HepG2 (cell line): ENCODE results near the gene GFRA1. TPM values are rescaled to one million over a fixed set of nuclear protein-coding genes. Genes with fewer than 3 reads are reported as not detected.

Experiments used
- ATAC-seq: fragments of 200-7000 bp; cut with Tn5 transposase; 3 replicates; pipeline ENCODE4 v1.9.1; 2020; ENCODE audit warnings: mild to moderate bottlenecking, moderate library complexity
- BruUV-seq: library from RNA; stranded (reverse); fragments of 400-500 nt; replicated peaks from 2 replicates; lab custom pipeline; 2021; lab: Mats Ljungman, UMichigan
- CTCF ChIA-PET: fragments of 300-600 bp; formaldehyde crosslinking; extraction: SDS; loops from one replicate; lab custom pipeline; 2021; ENCODE audit warnings: low total read pairs, inconsistent platforms, low intra/inter-chr PET ratio; lab: Yijun Ruan, JAX
- POLR2A ChIA-PET: fragments of 350-600 bp; sonication (Branson Sonifier 250); formaldehyde crosslinking; loops from one replicate; lab custom pipeline; 2020; ENCODE audit warnings: antibody characterized with exemption, inconsistent platforms; lab: Yijun Ruan, JAX
- DNase-seq: peaks from one replicate; pipeline ENCODE4 v3.0.0-alpha.2; 2015; ENCODE audit warnings: low spot score
- FAIRE-seq: peaks from 3 replicates; lab custom pipeline; 2011; peaks lifted over from hg19 to GRCh38; lab: Jason Lieb, UNC
- H2AFZ ChIP-seq: one replicate; pipeline ENCODE4 v1.6.1; 2011; ENCODE audit warnings: low read length, inconsistent platforms
- H3K27ac ChIP-seq: fragments of 300-600 bp; 3 replicates; pipeline ENCODE4 v1.8.0; 2011; ENCODE audit warnings: mixed run types, mild to moderate bottlenecking, mixed read lengths, low read length, inconsistent platforms; ENCODE audit not compliant: insufficient read depth; ENCODE audit errors: extremely low read length
- H3K27me3 ChIP-seq, 2 experiments: fragments of 200-600 bp in 1 of 2; 2 replicates in 1 of 2; 3 replicates in 1 of 2; pipeline versions ENCODE4 v1.6.0 to v1.8.0; 2011; ENCODE audit warnings: low read length in 2 of 2, mild to moderate bottlenecking in 2 of 2, moderate library complexity in 2 of 2, inconsistent platforms in 1 of 2; ENCODE audit not compliant: insufficient read depth in 2 of 2, control insufficient read depth in 1 of 2
- H3K36me3 ChIP-seq, 2 experiments: fragments of 200-600 bp in 1 of 2; replicated peaks in 1 of 2; 2 replicates in 1 of 2; 3 replicates in 1 of 2; pipeline versions ENCODE4 v1.5.1 to v1.8.0; 2011; ENCODE audit warnings: low read length in 2 of 2, inconsistent platforms in 1 of 2; ENCODE audit not compliant: insufficient read depth in 2 of 2, control insufficient read depth in 1 of 2
- H3K4me1 ChIP-seq: 2 replicates; pipeline ENCODE4 v1.5.1; 2012; ENCODE audit warnings: low read length, inconsistent platforms; ENCODE audit not compliant: insufficient read depth
- H3K4me2 ChIP-seq: 2 replicates; pipeline ENCODE4 v1.6.0; 2011; ENCODE audit warnings: low read depth, low read length, inconsistent platforms
- H3K4me3 ChIP-seq, 3 experiments: fragments of 200-600 bp in 1 of 3; sonication (generic), shearing (Covaris generic) in 1 of 3; replicated peaks in 1 of 3; 2 replicates each; pipeline ENCODE4 v1.5.1; 2011 to 2016; ENCODE audit warnings: low read length in 3 of 3, inconsistent platforms in 2 of 3, low read depth in 2 of 3, mild to moderate bottlenecking in 2 of 3, control low read depth in 1 of 3, mixed read lengths in 1 of 3; ENCODE audit not compliant: insufficient read depth in 1 of 3
- H3K79me2 ChIP-seq: one replicate; pipeline ENCODE4 v1.6.1; 2011; ENCODE audit warnings: low read length, inconsistent platforms; ENCODE audit not compliant: insufficient read depth
- H3K9ac ChIP-seq: 2 replicates; pipeline ENCODE4 v1.6.0; 2011; ENCODE audit warnings: mild to moderate bottlenecking, low read depth, low read length, inconsistent platforms; ENCODE audit not compliant: insufficient read depth
- H3K9me3 ChIP-seq: 2 replicates; pipeline ENCODE4 v1.5.1; 2012; ENCODE audit warnings: mild to moderate bottlenecking, low read length
- H4K20me1 ChIP-seq: 2 replicates; pipeline ENCODE4 v1.6.0; 2011; ENCODE audit warnings: inconsistent platforms, mild to moderate bottlenecking, low read length, moderate library complexity; ENCODE audit not compliant: insufficient read depth
- ARID2 ChIP-seq: sonication (generic); formaldehyde crosslinking; IDR thresholded peaks from 2 replicates; pipeline ENCODE4 v1.8.1; 2022; ENCODE audit warnings: mild to moderate bottlenecking, missing genetic modification reagents, borderline replicate concordance
- ATAD3A ChIP-seq: sonication (generic); formaldehyde crosslinking; IDR thresholded peaks from 2 replicates; pipeline ENCODE4 v1.4.0; 2020; ENCODE audit warnings: missing genetic modification reagents
- ATF7 ChIP-seq, 2 experiments: fragments of 450-650 bp in 1 of 2; sonication (generic) in 1 of 2; formaldehyde crosslinking in 1 of 2; IDR thresholded peaks; 2 replicates each; pipeline versions ENCODE4 v1.4.0 to v1.6.1; 2016 to 2020; ENCODE audit warnings: antibody characterized with exemption in 1 of 2, mild to moderate bottlenecking in 1 of 2, missing genetic modification reagents in 1 of 2
- CTCF ChIP-seq: sonication (generic); formaldehyde crosslinking; IDR thresholded peaks from 2 replicates; pipeline ENCODE4 v1.5.0; 2020; ENCODE audit warnings: mild to moderate bottlenecking, missing genetic modification reagents, moderate library complexity
- GATAD1 ChIP-seq: IDR thresholded peaks from 2 replicates; pipeline ENCODE4 v1.6.1; 2016; ENCODE audit warnings: missing genetic modification reagents, missing compliant biosample characterization
- KMT2B ChIP-seq: IDR thresholded peaks from 2 replicates; pipeline ENCODE4 v1.6.1; 2016; ENCODE audit warnings: missing genetic modification reagents, missing compliant biosample characterization
- MXI1 ChIP-seq: IDR thresholded peaks from 3 replicates; pipeline ENCODE4 v1.6.1; 2012; ENCODE audit warnings: low read depth, low read length, inconsistent platforms, borderline replicate concordance
- NFE2L2 ChIP-seq: fragments of 150-350 bp; IDR thresholded peaks from 2 replicates; pipeline ENCODE4 v1.6.1; 2014; ENCODE audit warnings: low read length
- REXO4 ChIP-seq: sonication (generic); formaldehyde crosslinking; IDR thresholded peaks from 2 replicates; pipeline ENCODE4 v1.8.0; 2022; ENCODE audit warnings: missing genetic modification reagents, mild to moderate bottlenecking, borderline replicate concordance
- SRSF1 ChIP-seq: fragments of 200-400 bp; formaldehyde crosslinking; optimal IDR thresholded peaks from 2 replicates; pipeline ENCODE3; 2017; ENCODE audit warnings: mild to moderate bottlenecking, low read depth, low read length, moderate library complexity
- ZFP1 ChIP-seq: IDR thresholded peaks from 2 replicates; pipeline ENCODE4 v1.6.1; 2016
- ZFP37 ChIP-seq: sonication (generic); formaldehyde crosslinking; IDR thresholded peaks from 2 replicates; pipeline ENCODE4 v1.4.0; 2020; ENCODE audit warnings: missing genetic modification reagents, borderline replicate concordance
- ZNF431 ChIP-seq: sonication (generic); formaldehyde crosslinking; IDR thresholded peaks from 2 replicates; pipeline ENCODE4 v1.9.0; 2022; ENCODE audit warnings: missing genetic modification reagents, low read depth, mild to moderate bottlenecking, borderline replicate concordance
- ZNF446 ChIP-seq: sonication (generic); formaldehyde crosslinking; IDR thresholded peaks from 2 replicates; pipeline ENCODE4 v1.5.0; 2020; ENCODE audit warnings: mild to moderate bottlenecking, missing genetic modification reagents
- ZNF75D ChIP-seq: sonication (generic); formaldehyde crosslinking; IDR thresholded peaks from 2 replicates; pipeline ENCODE4 v1.8.1; 2023; ENCODE audit warnings: missing genetic modification reagents, mild to moderate bottlenecking, borderline replicate concordance
- WGBS: methylation state at CpG from one replicate; pipeline ENCODE4 v1.1.6; 2017; ENCODE audit warnings: low lambda C conversion rate; 5-methylcytosine and 5-hydroxymethylcytosine counted together
- in situ Hi-C: cut with HindIII; loops from 2 replicates; pipeline ENCODE4 v1.10.0; 2017; ENCODE audit warnings: low pct_unique_long_range_greater_than_20kb; ENCODE audit not compliant: extremely low pct_ligation_motif_present
- intact Hi-C: fragments of 100-400 bp; cut with micrococcal nuclease; formaldehyde crosslinking; loops from one replicate; pipeline ENCODE4 v1.10.0; 2022; ENCODE audit not compliant: unreplicated experiment
- polyA plus RNA-seq, 8 experiments: library from polyadenylated mRNA; depleted of rRNA in 3 of 8; stranded (reverse) in 7 of 8; unstranded in 1 of 8; fragments of >200 nt; fragmentation: Illumina TruSeq in 4 of 8; extraction: Trizol in 4 of 8; gene quantifications; 2 replicates each; pipeline versions ENCODE4 v1.2.1 to v1.2.3, GENCODE V29; 2011 to 2016; ENCODE audit warnings: low read depth in 4 of 8, missing spikeins in 1 of 8, mixed read lengths in 1 of 8; ENCODE audit not compliant: insufficient read depth in 1 of 8
- total RNA-seq, 5 experiments: library from RNA; depleted of rRNA; stranded (reverse); fragments of >200 nt; fragmentation: Illumina TruSeq; extraction: Trizol; gene quantifications; 2 replicates each; pipeline ENCODE4 v1.2.3, GENCODE V29; 2016; ENCODE audit warnings: low read depth in 1 of 5
- TF ChIP-seq, protein P1 (sequence below): fragments of 450-650 bp; IDR thresholded peaks from 2 replicates; pipeline ENCODE4 v1.6.1; 2017; ENCODE audit warnings: mild to moderate bottlenecking

Gene GFRA1
- total and polyA plus RNA-seq, 2 of the 13 experiments (the other 11 are each of a cell fraction or from before 2014, with no cell fraction given), result not detected

GRCh38 chr10:116208956-116209567 lies 63.9 kb downstream of the GFRA1 start:
- no peak overlapping the region for H3K4me2 ChIP-seq
- no peak for ATAC-seq
- no peak overlapping the region for H2AFZ ChIP-seq
- H3K36me3 ChIP-seq, result no peaks in the 10 kb centered on the region
- H3K4me1 ChIP-seq, result peaks cover 6% of the 10 kb centered on the region; the same call in 1 of the 2 replicates
- no peaks in the 10 kb centered on the region for H3K9me3 ChIP-seq
- ChIA-PET POLR2A (no interaction called here), CTCF (no interaction called here)
- FAIRE-seq, result no peak
- BruUV-seq, result no TSS peak
- in situ Hi-C loops (no loop called here), intact Hi-C loops (no loop called here)
- TF ChIP-seq NFE2L2 (no peak), KMT2B (CRISPR knock-in tag) (no peak), MXI1 (no peak), ZNF75D (CRISPR knock-in tag) (no peak), ATF7 (IDR thresholded peaks at IDR 0.05) (no peak), ATF7 (CRISPR knock-in tag; IDR thresholded peaks at IDR 0.05) (no peak), SRSF1 (no peak), ZNF446 (no peak), ARID2 (CRISPR knock-in tag) (no peak), ATAD3A (no peak)
- H3K27ac ChIP-seq, result no peak overlapping the region
- H3K79me2 ChIP-seq, result no peaks in the 10 kb centered on the region
- H3K27me3 ChIP-seq, result no peaks in the 10 kb centered on the region
- no peak overlapping the region for H3K9ac ChIP-seq
- WGBS, result 56% methylated on average over 5 of the region's 6 CpGs
- no peak overlapping the region for H3K4me3 ChIP-seq
- H4K20me1 ChIP-seq, result no peaks in the 10 kb centered on the region
- no peak for DNase-seq

- Histone ChIP-seq H3K9ac (no peak overlapping the region), H3K36me3 (no peaks in the 10 kb centered on the region), H3K4me2 (no peak overlapping the region), H3K9me3 (no peaks in the 10 kb centered on the region), H3K27me3 (no peaks in the 10 kb centered on the region), H3K4me1 (peaks cover 6% of the 10 kb centered on the region; the same call in 1 of the 2 replicates), H4K20me1 (no peaks in the 10 kb centered on the region), H3K27ac (no peak overlapping the region), H3K79me2 (no peaks in the 10 kb centered on the region), H3K4me3 (no peak overlapping the region), H2AFZ (no peak overlapping the region)
- in situ Hi-C loops (no loop called here), intact Hi-C loops (no loop called here)
- no TSS peak for BruUV-seq
- CTCF ChIA-PET, result no interaction called here
- ATAC-seq (no peak), FAIRE-seq (no peak), DNase-seq (no peak)
- 63% methylated on average over 7 of the region's 7 CpGs for WGBS
- POLR2A ChIA-PET, result no interaction called here
- TF ChIP-seq ZFP37 (CRISPR knock-in tag) (no peak), ZFP1 (CRISPR knock-in tag) (no peak), ZNF431 (no peak), REXO4 (CRISPR knock-in tag) (no peak), GATAD1 (no peak), CTCF (CRISPR knock-in tag) (no peak)
- TF ChIP-seq, protein P1, sequence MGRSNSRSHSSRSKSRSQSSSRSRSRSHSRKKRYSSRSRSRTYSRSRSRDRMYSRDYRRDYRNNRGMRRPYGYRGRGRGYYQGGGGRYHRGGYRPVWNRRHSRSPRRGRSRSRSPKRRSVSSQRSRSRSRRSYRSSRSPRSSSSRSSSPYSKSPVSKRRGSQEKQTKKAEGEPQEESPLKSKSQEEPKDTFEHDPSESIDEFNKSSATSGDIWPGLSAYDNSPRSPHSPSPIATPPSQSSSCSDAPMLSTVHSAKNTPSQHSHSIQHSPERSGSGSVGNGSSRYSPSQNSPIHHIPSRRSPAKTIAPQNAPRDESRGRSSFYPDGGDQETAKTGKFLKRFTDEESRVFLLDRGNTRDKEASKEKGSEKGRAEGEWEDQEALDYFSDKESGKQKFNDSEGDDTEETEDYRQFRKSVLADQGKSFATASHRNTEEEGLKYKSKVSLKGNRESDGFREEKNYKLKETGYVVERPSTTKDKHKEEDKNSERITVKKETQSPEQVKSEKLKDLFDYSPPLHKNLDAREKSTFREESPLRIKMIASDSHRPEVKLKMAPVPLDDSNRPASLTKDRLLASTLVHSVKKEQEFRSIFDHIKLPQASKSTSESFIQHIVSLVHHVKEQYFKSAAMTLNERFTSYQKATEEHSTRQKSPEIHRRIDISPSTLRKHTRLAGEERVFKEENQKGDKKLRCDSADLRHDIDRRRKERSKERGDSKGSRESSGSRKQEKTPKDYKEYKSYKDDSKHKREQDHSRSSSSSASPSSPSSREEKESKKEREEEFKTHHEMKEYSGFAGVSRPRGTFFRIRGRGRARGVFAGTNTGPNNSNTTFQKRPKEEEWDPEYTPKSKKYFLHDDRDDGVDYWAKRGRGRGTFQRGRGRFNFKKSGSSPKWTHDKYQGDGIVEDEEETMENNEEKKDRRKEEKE, result no peak
Measured at GRCh38 chr10:116207690-116208089, 65.3 kb downstream of the GFRA1 start.
